ENCODE data around the gene STEAP1B.
"Not testable (repeated sequence)": the region's sequence is repeated elsewhere in the genome, so short reads cannot be mapped to it uniquely, and the experiment has no call there.

GRCh38 chr7:22502104-22502503 lies 2.1 kb upstream of the STEAP1B start:
- TF ChIP-seq EZH2 (IDR thresholded peaks at IDR 0.05; ENCODE audit: insufficient read depth, poor library complexity, severe bottlenecking); EZH2phosphoT487 (IDR thresholded peaks at IDR 0.05; ENCODE audit: insufficient read depth, low read depth): not testable (repeated sequence)

Measured in GM23248 (cell line).